Astrocyte (in vitro differentiated cells and primary cell): Measurements from ENCODE around the gene AMPD1.

ENCODE experiments used
- EZH2 ChIP-seq: IDR thresholded peaks from 2 replicates; pipeline ENCODE4 v1.6.1; 2012; ENCODE audit warnings: mild to moderate bottlenecking, low read length, inconsistent platforms; ENCODE audit not compliant: insufficient read depth
- TF ChIP-seq, protein P1 (sequence below): IDR thresholded peaks from 2 replicates; pipeline ENCODE4 v1.5.1; 2011; ENCODE audit warnings: low read depth, mild to moderate bottlenecking, inconsistent platforms, low read length, moderate library complexity; ENCODE audit not compliant: insufficient read depth

DNA sequence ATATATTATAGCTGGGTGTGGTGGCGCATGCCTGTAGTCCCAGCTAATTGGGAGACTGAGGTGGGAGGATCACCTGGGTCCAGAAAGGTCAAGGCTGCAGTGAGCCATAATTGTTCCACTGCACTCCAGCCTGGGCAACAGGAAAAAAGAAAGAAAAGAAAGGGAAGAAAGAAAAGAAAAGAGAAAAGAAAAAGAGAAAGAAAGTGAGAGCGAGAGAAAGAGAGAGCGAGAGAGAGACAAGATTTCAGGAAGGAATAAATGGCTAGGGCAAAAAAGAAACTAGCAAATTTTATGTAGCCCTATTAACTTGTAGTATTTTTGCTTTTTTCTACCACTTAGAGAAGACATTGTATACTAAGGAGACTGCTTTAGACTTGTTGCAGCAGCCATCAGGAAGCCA is 15.0 kb upstream of the AMPD1 start:
- TF ChIP-seq, protein P1, sequence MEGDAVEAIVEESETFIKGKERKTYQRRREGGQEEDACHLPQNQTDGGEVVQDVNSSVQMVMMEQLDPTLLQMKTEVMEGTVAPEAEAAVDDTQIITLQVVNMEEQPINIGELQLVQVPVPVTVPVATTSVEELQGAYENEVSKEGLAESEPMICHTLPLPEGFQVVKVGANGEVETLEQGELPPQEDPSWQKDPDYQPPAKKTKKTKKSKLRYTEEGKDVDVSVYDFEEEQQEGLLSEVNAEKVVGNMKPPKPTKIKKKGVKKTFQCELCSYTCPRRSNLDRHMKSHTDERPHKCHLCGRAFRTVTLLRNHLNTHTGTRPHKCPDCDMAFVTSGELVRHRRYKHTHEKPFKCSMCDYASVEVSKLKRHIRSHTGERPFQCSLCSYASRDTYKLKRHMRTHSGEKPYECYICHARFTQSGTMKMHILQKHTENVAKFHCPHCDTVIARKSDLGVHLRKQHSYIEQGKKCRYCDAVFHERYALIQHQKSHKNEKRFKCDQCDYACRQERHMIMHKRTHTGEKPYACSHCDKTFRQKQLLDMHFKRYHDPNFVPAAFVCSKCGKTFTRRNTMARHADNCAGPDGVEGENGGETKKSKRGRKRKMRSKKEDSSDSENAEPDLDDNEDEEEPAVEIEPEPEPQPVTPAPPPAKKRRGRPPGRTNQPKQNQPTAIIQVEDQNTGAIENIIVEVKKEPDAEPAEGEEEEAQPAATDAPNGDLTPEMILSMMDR, result no peak
- no peak for TF ChIP-seq EZH2
